T-helper 2 cell treated with Interferon-gamma antibody and Interleukin-4, amounts not matched to agents 100 ng/mL and 5 ng/mL, for 36 hours (primary cell): ENCODE results near the gene IL1RN. TPM values are rescaled to one million over a fixed set of nuclear protein-coding genes. Genes with fewer than 3 reads are reported as not detected.

Source experiments
- intact Hi-C: fragments of 100-400 bp; cut with micrococcal nuclease; formaldehyde crosslinking; loops from one replicate; pipeline ENCODE4 v1.15.1; 2023
- total RNA-seq: library from RNA; stranded (reverse); gene quantifications from 2 replicates; pipeline ENCODE4 v1.2.3, GENCODE V29; 2022

Gene IL1RN
- total RNA-seq, 1 donor from 2014 or later = 0.70 TPM

DNA sequence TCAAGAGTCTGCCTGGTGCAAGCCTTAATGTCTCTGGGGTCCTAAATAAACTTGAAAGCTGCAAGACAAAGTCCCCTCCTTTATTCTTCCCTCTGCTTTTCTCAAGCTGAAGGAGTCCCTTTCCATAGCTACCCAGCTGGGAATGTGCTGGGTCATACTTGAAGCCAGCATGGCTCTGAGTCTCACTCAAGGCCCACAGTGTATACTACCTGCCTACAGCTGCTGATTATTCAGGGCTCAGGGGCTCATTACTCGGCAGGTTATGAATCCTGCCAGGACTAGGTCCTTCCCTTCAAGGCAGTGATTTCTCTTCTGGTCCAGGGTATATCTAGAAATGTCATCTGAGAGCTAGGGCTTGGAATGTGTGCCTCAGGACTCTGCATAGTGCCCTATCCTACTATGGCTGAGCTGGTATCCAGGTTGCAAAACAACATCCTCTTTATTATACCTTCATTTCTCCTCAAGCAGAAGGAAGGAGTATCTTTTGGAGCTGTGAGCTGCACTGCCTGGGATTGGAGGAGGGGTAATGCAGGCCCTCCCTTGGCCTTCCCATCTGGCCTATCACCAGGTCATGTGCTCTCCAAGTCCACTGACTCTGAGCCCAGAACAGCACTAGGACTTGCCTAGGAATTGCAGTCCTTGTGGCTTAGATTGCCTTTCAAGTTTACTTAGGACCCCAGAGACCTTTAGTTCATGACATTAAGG is 22.3 kb downstream of the IL1RN start:
- intact Hi-C loops = no loop called here

GRCh38 chr2:113150258-113150601 is 22.8 kb downstream of the IL1RN start:
- intact Hi-C loops = no loop called here

GRCh38 chr2:113155331-113155730 is 27.9 kb downstream of the IL1RN start:
- intact Hi-C loops = no loop called here

DNA sequence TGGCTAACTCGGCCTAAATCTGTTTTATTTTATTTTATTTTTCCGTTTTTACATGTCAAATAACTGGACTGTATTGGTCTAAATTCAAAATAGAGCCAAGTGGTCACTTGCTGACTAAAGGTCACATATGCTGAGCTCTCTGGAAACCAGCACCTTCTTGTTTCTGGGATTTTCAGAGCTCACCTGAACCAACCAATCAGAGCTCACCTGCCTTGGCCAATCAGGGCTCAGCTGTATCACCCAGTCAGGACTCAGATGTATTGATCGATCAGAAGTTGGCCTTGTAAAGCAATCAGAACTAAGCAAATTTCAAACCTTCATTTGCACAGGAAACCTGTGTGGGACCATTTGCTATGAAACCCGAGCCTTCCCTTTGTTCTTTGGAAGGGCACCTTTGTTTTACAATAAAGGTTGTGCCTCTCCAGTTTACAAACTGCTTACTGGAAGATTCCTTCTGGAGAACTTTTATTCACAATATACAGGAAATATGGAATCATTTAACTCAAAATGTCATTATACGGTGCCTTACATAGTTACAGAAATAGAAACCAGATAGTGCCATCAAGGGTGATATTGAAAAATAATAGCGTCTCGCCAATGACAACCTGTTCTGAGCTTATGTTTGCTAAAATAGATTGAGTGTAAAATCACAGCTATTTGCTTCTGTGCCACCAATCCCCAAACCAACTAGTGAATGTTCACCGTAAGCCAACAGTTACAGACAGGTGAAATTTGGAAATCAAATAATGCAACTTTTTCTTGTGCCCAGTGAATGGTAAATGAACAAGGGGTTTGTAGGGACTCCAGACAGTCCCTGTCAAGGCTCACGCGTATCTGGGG is 29.1 kb downstream of the IL1RN start:
- intact Hi-C loops = loop anchor here (1.0 kb wide), 2 partner anchors 17 to 18 kb away; partner anchors contain the start of gene PSD4

GRCh38 chr2:113157118-113157896 is 29.9 kb downstream of the IL1RN start:
- intact Hi-C loops = loop anchor here (1.0 kb wide), 2 partner anchors 16 to 19 kb away; partner anchors contain the start of gene PSD4

GRCh38 chr2:113157897-113158753 is 30.7 kb downstream of the IL1RN start:
- intact Hi-C loops = loop anchor here (1.0 kb wide), 3 partner anchors 9 to 20 kb away; partner anchors contain the start of gene PSD4

DNA sequence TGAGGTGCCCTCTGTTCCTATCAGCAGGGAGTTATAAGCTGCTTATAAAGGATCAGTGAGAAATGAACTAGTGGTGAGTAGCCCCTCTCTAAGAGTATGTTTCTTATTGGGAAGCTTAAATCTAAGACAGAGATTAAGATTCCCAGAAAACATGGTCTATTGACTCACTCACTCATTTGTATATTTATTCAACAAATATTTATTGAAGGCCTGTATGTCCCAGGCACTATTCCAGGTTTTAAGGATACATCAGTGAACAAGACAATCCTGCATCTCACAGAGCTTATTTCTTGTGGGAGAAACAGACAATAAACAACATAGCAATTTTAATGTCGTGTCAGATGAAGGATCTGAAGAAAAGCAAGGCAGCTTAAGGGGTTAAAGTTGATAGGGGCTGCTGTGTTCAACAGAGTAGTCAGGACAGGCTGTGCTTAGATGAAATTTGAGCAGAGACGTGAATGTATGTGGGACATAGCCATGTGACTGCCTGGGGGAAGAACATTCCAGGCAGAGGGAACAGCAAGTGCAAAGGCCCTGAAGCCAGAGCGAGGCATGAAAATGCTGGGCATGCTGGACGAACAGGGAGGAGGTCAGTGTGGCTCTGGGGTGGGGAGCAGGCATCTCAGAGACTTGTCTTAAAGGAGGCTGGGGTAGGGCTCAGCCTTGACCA is 31.6 kb downstream of the IL1RN start:
- intact Hi-C loops = loop anchor here (1.0 kb wide), 1 partner anchor 8 kb away; no protein-coding TSS in a partner anchor

DNA sequence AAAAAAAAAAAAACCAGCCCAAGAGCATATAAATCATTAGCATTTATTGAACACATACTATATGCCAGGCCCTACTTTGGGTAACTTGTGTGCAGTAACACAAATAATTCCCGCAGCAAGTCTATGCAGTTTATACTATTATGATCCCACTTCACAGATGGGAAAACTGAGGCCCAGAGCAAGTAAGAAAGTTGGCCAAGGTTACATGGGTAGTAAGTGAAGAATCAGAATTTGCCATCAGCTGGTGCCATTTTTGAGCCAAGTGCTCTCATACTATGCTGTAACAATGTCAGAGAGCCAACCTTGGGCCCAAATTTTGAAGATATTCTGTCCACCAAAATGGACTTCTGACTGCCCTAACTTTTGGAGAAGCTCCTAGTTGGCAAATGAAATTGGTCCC is 32.9 kb downstream of the IL1RN start:
- intact Hi-C loops = no loop called here

DNA sequence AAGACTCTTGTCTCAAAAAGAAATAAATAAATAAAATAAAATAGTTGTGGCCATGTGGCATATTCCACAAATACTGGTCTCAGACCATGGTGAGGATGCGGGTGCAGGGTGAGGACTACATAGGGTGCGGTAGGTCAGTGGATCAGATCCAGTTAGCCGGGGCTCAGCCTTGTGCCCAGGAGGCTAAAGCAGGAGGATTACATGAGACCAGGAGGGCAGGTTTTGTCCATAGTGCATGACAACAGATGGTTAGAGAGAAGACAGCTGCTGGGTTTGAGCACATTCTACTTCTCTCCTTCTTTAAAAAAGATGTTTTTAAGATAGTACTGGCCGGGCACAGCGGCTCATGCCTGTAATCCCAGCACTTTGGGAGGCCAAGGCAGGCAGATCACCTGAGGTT is 33.6 kb downstream of the IL1RN start:
- intact Hi-C loops = no loop called here

GRCh38 chr2:113162173-113162572 is 34.8 kb downstream of the IL1RN start:
- intact Hi-C loops = no loop called here

GRCh38 chr2:113162869-113163268 is 35.5 kb downstream of the IL1RN start:
- intact Hi-C loops = no loop called here

DNA sequence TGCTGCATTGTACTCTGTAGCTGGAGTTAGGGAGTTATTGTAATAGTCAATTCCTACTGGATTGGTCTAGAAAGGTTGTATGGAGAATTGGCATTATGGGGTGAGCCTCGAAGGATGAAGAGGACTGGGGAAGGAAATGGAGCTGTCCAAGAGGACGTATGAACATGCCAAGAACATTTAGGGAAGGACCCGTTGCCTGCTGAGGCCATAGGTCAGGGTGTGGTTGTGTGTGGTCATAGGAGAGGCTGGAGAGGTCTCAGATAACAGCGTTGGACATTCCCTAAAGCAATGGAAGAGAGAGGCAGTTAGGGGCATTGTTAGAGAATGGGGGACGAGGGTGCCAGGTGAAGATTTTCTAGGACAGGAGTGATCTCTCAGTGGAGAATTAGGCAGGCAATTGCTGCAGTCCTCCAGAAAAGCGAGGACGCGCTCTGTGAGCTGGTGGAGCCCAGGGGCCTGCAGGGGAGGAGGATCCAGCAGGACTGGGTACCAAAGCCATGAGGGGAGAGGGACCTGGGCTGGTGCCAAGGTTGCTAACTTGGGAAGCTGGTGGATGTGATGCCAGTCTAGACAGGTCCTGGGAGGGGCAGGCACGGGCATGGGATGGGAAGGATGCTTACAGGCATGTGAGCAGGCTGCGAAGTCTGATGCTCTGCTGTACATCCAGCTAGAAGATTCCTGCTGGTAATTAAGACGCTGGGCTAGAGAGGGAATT is 37.0 kb downstream of the IL1RN start:
- intact Hi-C loops = no loop called here

- intact Hi-C loops = no loop called here
Observed at GRCh38 chr2:113164930-113165585, 37.7 kb downstream of the IL1RN start.

DNA sequence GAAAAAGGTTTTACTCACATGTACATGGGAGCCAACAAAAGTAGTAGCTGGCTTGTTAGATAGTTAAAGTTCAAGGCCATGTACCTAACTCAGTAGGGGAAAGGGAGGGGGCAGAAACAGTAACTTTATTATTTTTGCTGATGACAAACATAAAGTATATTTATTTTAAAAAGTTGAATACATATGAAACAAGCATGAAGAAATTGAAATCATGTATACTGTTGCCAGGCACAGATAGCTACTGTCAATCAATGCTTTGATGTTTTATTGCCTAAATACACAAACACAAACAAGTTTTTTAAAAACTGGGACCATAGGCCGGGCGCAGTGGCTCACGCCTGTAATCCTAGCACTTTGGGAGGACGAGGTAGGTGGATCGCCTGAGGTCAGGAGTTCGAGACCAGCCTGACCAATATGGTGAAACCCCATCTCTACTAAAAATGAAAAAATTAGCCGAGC is 38.8 kb downstream of the IL1RN start:
- intact Hi-C loops = no loop called here

- intact Hi-C loops = loop anchor here (1.0 kb wide), 1 partner anchor 9 kb away; no protein-coding TSS in a partner anchor
Observed at GRCh38 chr2:113167115-113167932, 39.9 kb downstream of the IL1RN start.

- intact Hi-C loops = loop anchor here (1.0 kb wide), 2 partner anchors 10 to 30 kb away; no protein-coding TSS in a partner anchor
Observed at GRCh38 chr2:113167962-113168340, 40.6 kb downstream of the IL1RN start.

GRCh38 chr2:113169002-113169530 is 41.7 kb downstream of the IL1RN start:
- intact Hi-C loops = no loop called here

GRCh38 chr2:113169586-113169985 is 42.2 kb downstream of the IL1RN start:
- intact Hi-C loops = no loop called here
